Loucy (cell line): ENCODE results near the gene ADRB2.

Source experiments
- H2AFZ ChIP-seq: fragments of 200-600 bp; sonication (generic); 2 replicates; pipeline ENCODE4 v1.6.0; 2016; ENCODE audit warnings: antibody characterized with exemption, mild to moderate bottlenecking, low read length, moderate library complexity
- H3F3A ChIP-seq: fragments of 200-600 bp; 2 replicates; pipeline ENCODE4 v1.6.0; 2016; ENCODE audit warnings: antibody characterized with exemption, low read depth, mild to moderate bottlenecking
- H3K27me3 ChIP-seq: fragments of 200-600 bp; sonication (generic); 2 replicates; pipeline ENCODE4 v1.6.1; 2014; ENCODE audit warnings: low read length, mild to moderate bottlenecking; ENCODE audit not compliant: insufficient read depth, poor library complexity, severe bottlenecking
- H3K36me3 ChIP-seq: fragments of 200-600 bp; sonication (generic); 2 replicates; pipeline ENCODE4 v1.6.1; 2016; ENCODE audit warnings: low read length; ENCODE audit not compliant: insufficient read depth
- H3K4me1 ChIP-seq: fragments of 200-600 bp; sonication (generic); 2 replicates; pipeline ENCODE4 v1.5.1; 2014; ENCODE audit warnings: low read length, mild to moderate bottlenecking; ENCODE audit not compliant: insufficient read depth, poor library complexity, severe bottlenecking
- H3K4me2 ChIP-seq: fragments of 200-600 bp; sonication (generic); 2 replicates; pipeline ENCODE4 v1.6.0; 2014; ENCODE audit warnings: antibody characterized with exemption, low read length, low read depth, mild to moderate bottlenecking; ENCODE audit not compliant: poor library complexity, severe bottlenecking
- H3K4me3 ChIP-seq: fragments of 200-600 bp; sonication (generic); 2 replicates; pipeline ENCODE4 v1.5.1; 2014; ENCODE audit warnings: low read length, mild to moderate bottlenecking, mixed read lengths; ENCODE audit not compliant: poor library complexity, severe bottlenecking
- H3K79me2 ChIP-seq: fragments of 200-600 bp; sonication (generic); 2 replicates; pipeline ENCODE4 v1.6.1; 2014; ENCODE audit warnings: low read length; ENCODE audit not compliant: insufficient read depth
- H3K9ac ChIP-seq: fragments of 200-600 bp; sonication (generic); 2 replicates; pipeline ENCODE4 v1.6.0; 2014; ENCODE audit warnings: mild to moderate bottlenecking, low read depth, low read length, moderate library complexity; ENCODE audit not compliant: poor library complexity, severe bottlenecking
- H3K9me2 ChIP-seq: fragments of 200-600 bp; sonication (generic); replicated peaks from 2 replicates; pipeline ENCODE4 v1.6.1; 2016; ENCODE audit warnings: low read depth, low read length, mixed read lengths
- H3K9me3 ChIP-seq: fragments of 200-600 bp; sonication (generic); 2 replicates; pipeline ENCODE4 v1.6.1; 2014; ENCODE audit warnings: mild to moderate bottlenecking, antibody characterized with exemption, low read length, low read depth; ENCODE audit not compliant: insufficient read depth
- H4K20me1 ChIP-seq: fragments of 200-600 bp; sonication (generic); 2 replicates; pipeline ENCODE4 v1.6.0; 2014; ENCODE audit warnings: antibody characterized with exemption, low read length, mild to moderate bottlenecking; ENCODE audit not compliant: insufficient read depth, poor library complexity, severe bottlenecking
- CTCF ChIP-seq: fragments of 200-600 bp; sonication (generic); conservative IDR thresholded peaks from 2 replicates; pipeline ENCODE4 v1.5.1; 2014; ENCODE audit warnings: mild to moderate bottlenecking, antibody characterized with exemption, low read length
- EZH2phosphoT487 ChIP-seq: fragments of 200-600 bp; IDR thresholded peaks from 2 replicates; pipeline ENCODE4 v1.6.1; 2018; ENCODE audit warnings: antibody characterized with exemption, mild to moderate bottlenecking, moderate library complexity, borderline replicate concordance

ADRB2 gene

GRCh38 chr5:148820461-148821395 is 5.7 kb upstream of the ADRB2 start:
- Histone ChIP-seq H3K9me2 (no peaks in the 10 kb centered on the region), H4K20me1 (no peaks in the 10 kb centered on the region), H3K79me2 (no peaks in the 10 kb centered on the region), H3K4me1 (peaks cover 21% of the 10 kb centered on the region), H3K9me3 (no peaks in the 10 kb centered on the region), H3K9ac (no peak overlapping the region), H2AFZ (no peak overlapping the region), H3K4me3 (no peak overlapping the region), H3K36me3 (no peaks in the 10 kb centered on the region), H3K27me3 (no peaks in the 10 kb centered on the region), H3F3A (no peaks in the 10 kb centered on the region), H3K4me2 (no peak overlapping the region)
- no peak for TF ChIP-seq EZH2phosphoT487
- peak; percentile 82 for TF ChIP-seq CTCF

- Histone ChIP-seq H4K20me1 (no peaks in the 10 kb centered on the region), H3K9me3 (no peaks in the 10 kb centered on the region), H3K4me2 (no peak overlapping the region), H3K9me2 (no peaks in the 10 kb centered on the region), H3K36me3 (no peaks in the 10 kb centered on the region), H3K4me3 (no peak overlapping the region), H3K4me1 (no peaks in the 10 kb centered on the region), H3K27me3 (no peaks in the 10 kb centered on the region), H3K79me2 (no peaks in the 10 kb centered on the region), H3F3A (no peaks in the 10 kb centered on the region), H3K9ac (no peak overlapping the region), H2AFZ (no peak overlapping the region)
- no peak for TF ChIP-seq EZH2phosphoT487
- no peak for TF ChIP-seq CTCF
These were observed 2.5 kb upstream of the ADRB2 start for GRCh38 chr5:148823871-148824270.

- H3K9ac ChIP-seq = no peak overlapping the region
- no peaks in the 10 kb centered on the region for H3K9me3 ChIP-seq
These were observed 727 bp upstream of the ADRB2 start for GRCh38 chr5:148825716-148826052.

More at GRCh38 chr5:148825716-148826052, 727 bp upstream of the ADRB2 start:
- H2AFZ ChIP-seq = no peak overlapping the region
- no peaks in the 10 kb centered on the region for H3F3A ChIP-seq
- no peak overlapping the region for H3K4me3 ChIP-seq
- H3K4me1 ChIP-seq = no peaks in the 10 kb centered on the region
- no peaks in the 10 kb centered on the region for H3K36me3 ChIP-seq
- no peaks in the 10 kb centered on the region for H4K20me1 ChIP-seq
- no peaks in the 10 kb centered on the region for H3K9me2 ChIP-seq
- TF ChIP-seq CTCF (no peak), EZH2phosphoT487 (no peak)
- H3K27me3 ChIP-seq = no peaks in the 10 kb centered on the region
- no peak overlapping the region for H3K4me2 ChIP-seq
- H3K79me2 ChIP-seq = no peaks in the 10 kb centered on the region
